HCT116 (cell line): Measurements from ENCODE around the gene ZNF189. TPM values are rescaled to one million over a fixed set of nuclear protein-coding genes. Genes with fewer than 3 reads are reported as not detected.

ENCODE experiments used
- ATAC-seq: fragments of 200-7000 bp; cut with Tn5 transposase; 2 replicates; pipeline ENCODE4 v1.9.1; 2020; ENCODE audit warnings: mild to moderate bottlenecking, moderate library complexity
- BruUV-seq: library from RNA; stranded (reverse); fragments of 400-500 nt; replicated peaks from 2 replicates; lab custom pipeline; 2021; lab: Mats Ljungman, UMichigan
- CTCF ChIA-PET: fragments of 300-600 bp; sonication (Branson Sonifier 250); formaldehyde crosslinking; loops from one replicate; lab custom pipeline; 2021; ENCODE audit warnings: antibody characterized with exemption; lab: Charles Lee
- POLR2A ChIA-PET: fragments of 300-600, 350-600 bp; sonication (Branson Sonifier 250); formaldehyde crosslinking; loops from one replicate; lab custom pipeline; 2021; ENCODE audit warnings: antibody characterized with exemption; lab: Charles Lee
- RAD21 ChIA-PET, 2 experiments: fragments of 300-600 bp; sonication (Branson Sonifier 250); formaldehyde crosslinking; loops; one replicate each; lab custom pipeline; 2023; ENCODE audit warnings: low total read pairs in 2 of 2; ENCODE audit not compliant: uncharacterized antibody in 2 of 2, unreplicated experiment in 2 of 2, low non-redundant PET in 1 of 2; lab: Charles Lee
- DNase-seq: peaks from one replicate; pipeline ENCODE4 v3.0.0-alpha.2; 2010; ENCODE audit warnings: low read depth, low spot score
- H2AFZ ChIP-seq: fragments of 200-600 bp; shearing (Covaris generic), sonication (generic); 2 replicates; pipeline ENCODE4 v1.6.1; 2017; ENCODE audit warnings: low read depth, mixed run types, mixed read lengths, antibody characterized with exemption, low read length; ENCODE audit not compliant: poor library complexity, severe bottlenecking
- H3K27ac ChIP-seq: 2 replicates; pipeline ENCODE4 v1.5.1; 2012; ENCODE audit warnings: low read depth, low read length
- H3K27me3 ChIP-seq: fragments of 200-600 bp; sonication (generic); 2 replicates; pipeline ENCODE4 v1.6.1; 2016; ENCODE audit warnings: mixed run types, low read length, mixed read lengths; ENCODE audit not compliant: insufficient read depth
- H3K36me3 ChIP-seq, 2 experiments: fragments of 200-500 bp in 1 of 2; fragments of 200-600 bp in 1 of 2; sonication (Bioruptor generic) in 1 of 2; sonication (generic) in 1 of 2; 2 replicates each; pipeline versions ENCODE4 v1.5.1 to v1.6.1; 2014 to 2016; ENCODE audit warnings: low read length in 2 of 2, inconsistent platforms in 1 of 2, mixed read lengths in 1 of 2, mixed run types in 1 of 2; ENCODE audit not compliant: insufficient read depth in 2 of 2, control insufficient read depth in 1 of 2
- H3K4me1 ChIP-seq, 2 experiments: fragments of 200-600 bp in 1 of 2; sonication (generic) in 1 of 2; 2 replicates each; pipeline versions ENCODE4 v1.5.1 to v1.6.1; 2012 to 2017; ENCODE audit warnings: low read length in 2 of 2, inconsistent platforms in 1 of 2, mild to moderate bottlenecking in 1 of 2, mixed read lengths in 1 of 2, mixed run types in 1 of 2, moderate library complexity in 1 of 2; ENCODE audit not compliant: insufficient read depth in 2 of 2, control insufficient read depth in 1 of 2
- H3K4me2 ChIP-seq: fragments of 200-600 bp; sonication (generic); 2 replicates; pipeline ENCODE4 v1.6.1; 2017; ENCODE audit warnings: mixed run types, low read length, mixed read lengths
- H3K4me3 ChIP-seq, 2 experiments: fragments of 200-600 bp in 1 of 2; sonication (generic) in 1 of 2; replicated peaks in 1 of 2; 2 replicates each; pipeline ENCODE4 v1.5.1; 2011 to 2016; ENCODE audit warnings: low read length in 2 of 2, control low read depth in 1 of 2, low read depth in 1 of 2, mild to moderate bottlenecking in 1 of 2, mixed read lengths in 1 of 2, mixed run types in 1 of 2
- H3K79me2 ChIP-seq: fragments of 200-600 bp; sonication (generic); 2 replicates; pipeline ENCODE4 v1.6.1; 2017; ENCODE audit warnings: mild to moderate bottlenecking, mixed run types, low read length, moderate library complexity, mixed read lengths; ENCODE audit not compliant: insufficient read depth
- H3K9ac ChIP-seq: fragments of 200-600 bp; sonication (generic); 2 replicates; pipeline ENCODE4 v1.6.1; 2016; ENCODE audit warnings: low read length, mixed read lengths
- H3K9me2 ChIP-seq: fragments of 200-600 bp; sonication (generic), shearing (Covaris generic); 2 replicates; pipeline ENCODE4 v1.6.1; 2017; ENCODE audit warnings: mixed run types, mild to moderate bottlenecking, moderate library complexity; ENCODE audit not compliant: insufficient read depth
- H3K9me3 ChIP-seq, 2 experiments: fragments of 200-500 bp in 1 of 2; fragments of 200-600 bp in 1 of 2; sonication (Bioruptor generic) in 1 of 2; sonication (generic) in 1 of 2; 2 replicates each; pipeline ENCODE4 v1.6.1; 2014 to 2017; ENCODE audit warnings: low read length in 2 of 2, mixed read lengths in 2 of 2, inconsistent platforms in 1 of 2, low read depth in 1 of 2, mild to moderate bottlenecking in 1 of 2, mixed run types in 1 of 2, moderate library complexity in 1 of 2; ENCODE audit not compliant: control insufficient read depth in 1 of 2, insufficient read depth in 1 of 2
- H4K20me1 ChIP-seq: fragments of 200-600 bp; sonication (generic), shearing (Covaris generic); 2 replicates; pipeline ENCODE4 v1.6.1; 2017; ENCODE audit warnings: mixed run types, mild to moderate bottlenecking, moderate library complexity; ENCODE audit not compliant: insufficient read depth
- CBX3 ChIP-seq: IDR thresholded peaks from 2 replicates; pipeline ENCODE4 v1.6.1; 2012; ENCODE audit warnings: low read depth
- CEBPB ChIP-seq: IDR thresholded peaks from 2 replicates; pipeline ENCODE4 v1.6.1; 2012; ENCODE audit warnings: low read depth
- EGR1 ChIP-seq: IDR thresholded peaks from 2 replicates; pipeline ENCODE4 v1.6.1; 2012; ENCODE audit warnings: low read depth
- ELF1 ChIP-seq: IDR thresholded peaks from 2 replicates; pipeline ENCODE4 v1.6.1; 2012; ENCODE audit warnings: low read depth, borderline replicate concordance
- EZH2phosphoT487 ChIP-seq: fragments of 200-600 bp; IDR thresholded peaks from 2 replicates; pipeline ENCODE4 v1.6.1; 2018; ENCODE audit warnings: antibody characterized with exemption, borderline replicate concordance
- FOSL1 ChIP-seq: IDR thresholded peaks from 2 replicates; pipeline ENCODE4 v1.6.1; 2012; ENCODE audit warnings: low read depth
- MAX ChIP-seq: IDR thresholded peaks from 2 replicates; pipeline ENCODE4 v1.6.1; 2012
- POLR2A ChIP-seq: IDR thresholded peaks from 2 replicates; pipeline ENCODE4 v1.7.0; 2011; ENCODE audit warnings: borderline replicate concordance; ENCODE audit not compliant: insufficient read depth, insufficient read length; ENCODE audit errors: extremely low read depth
- RAD21 ChIP-seq: IDR thresholded peaks from 2 replicates; pipeline ENCODE4 v1.6.1; 2012; ENCODE audit warnings: low read depth, mild to moderate bottlenecking
- SRF ChIP-seq: IDR thresholded peaks from 2 replicates; pipeline ENCODE4 v1.6.1; 2012; ENCODE audit warnings: low read depth
- TCF7L2 ChIP-seq: IDR thresholded peaks from 2 replicates; pipeline ENCODE4 v1.7.0; 2011; ENCODE audit warnings: borderline replicate concordance, inconsistent platforms; ENCODE audit not compliant: insufficient read depth, insufficient read length; ENCODE audit errors: extremely low read depth
- YY1 ChIP-seq: IDR thresholded peaks from 2 replicates; pipeline ENCODE4 v1.6.1; 2011; ENCODE audit warnings: low read length, low read depth, moderate library complexity, mild to moderate bottlenecking; ENCODE audit not compliant: insufficient replicate concordance; ENCODE audit errors: extremely low read depth
- ZFX ChIP-seq: fragments of 450-650 bp; IDR thresholded peaks from 2 replicates; pipeline ENCODE4 v1.6.1; 2017
- ZNF274 ChIP-seq: fragments of 200-500 bp; sonication (Bioruptor generic); IDR thresholded peaks from 2 replicates; pipeline ENCODE4 v1.6.1; 2014; ENCODE audit warnings: mild to moderate bottlenecking, low read depth, low read length, inconsistent platforms
- intact Hi-C: fragments of 100-400 bp; cut with micrococcal nuclease; formaldehyde crosslinking; loops from 2 replicates; pipeline ENCODE4 v1.10.0; 2022
- total RNA-seq: library from RNA; stranded (reverse); gene quantifications from one replicate; pipeline ENCODE4 v1.2.1, GENCODE V29; 2021; ENCODE audit not compliant: unreplicated experiment
- TF ChIP-seq, protein P1 (sequence below), 3 experiments: fragments of 200-600 bp in 1 of 3; sonication (generic) in 1 of 3; IDR thresholded peaks in 2 of 3; conservative IDR thresholded peaks in 1 of 3; 2 replicates each; pipeline ENCODE4 v1.5.1; 2012 to 2017; ENCODE audit warnings: low read depth in 2 of 3, low read length in 2 of 3, antibody characterized with exemption in 1 of 3, borderline replicate concordance in 1 of 3, control low read depth in 1 of 3, mild to moderate bottlenecking in 1 of 3, mixed read lengths in 1 of 3, mixed run types in 1 of 3, moderate library complexity in 1 of 3; ENCODE audit not compliant: insufficient read depth in 1 of 3
- TF ChIP-seq, protein P2 (sequence below): IDR thresholded peaks from 2 replicates; pipeline ENCODE4 v1.6.1; 2012; ENCODE audit warnings: low read depth
- TF ChIP-seq, protein P3 (sequence below): IDR thresholded peaks from 2 replicates; pipeline ENCODE4 v1.6.1; 2012

ZNF189 gene
- total RNA-seq, 1 experiment from 2014 or later = 10.6 TPM

- Histone ChIP-seq H3K79me2 (no peaks in the 10 kb centered on the region), H3K4me2 (no peak overlapping the region), H3K27ac (no peak overlapping the region), H3K4me1 (no peaks in the 10 kb centered on the region), H3K27me3 (no peaks in the 10 kb centered on the region), H3K9me2 (no peaks in the 10 kb centered on the region), H3K9me3 (no peaks in the 10 kb centered on the region), H3K9ac (no peak overlapping the region), H3K4me3 (no peak overlapping the region), H4K20me1 (no peaks in the 10 kb centered on the region)
- ChIA-PET CTCF (no interaction called here), POLR2A (no interaction called here), RAD21 (no interaction called here)
- no TSS peak for BruUV-seq
- DNase-seq = no peak
- intact Hi-C loops = loop anchor here (10.0 kb wide), 1 partner anchor 281 kb away; no protein-coding TSS in a partner anchor
- TF ChIP-seq ELF1 = no peak
- TF ChIP-seq, protein P1, sequence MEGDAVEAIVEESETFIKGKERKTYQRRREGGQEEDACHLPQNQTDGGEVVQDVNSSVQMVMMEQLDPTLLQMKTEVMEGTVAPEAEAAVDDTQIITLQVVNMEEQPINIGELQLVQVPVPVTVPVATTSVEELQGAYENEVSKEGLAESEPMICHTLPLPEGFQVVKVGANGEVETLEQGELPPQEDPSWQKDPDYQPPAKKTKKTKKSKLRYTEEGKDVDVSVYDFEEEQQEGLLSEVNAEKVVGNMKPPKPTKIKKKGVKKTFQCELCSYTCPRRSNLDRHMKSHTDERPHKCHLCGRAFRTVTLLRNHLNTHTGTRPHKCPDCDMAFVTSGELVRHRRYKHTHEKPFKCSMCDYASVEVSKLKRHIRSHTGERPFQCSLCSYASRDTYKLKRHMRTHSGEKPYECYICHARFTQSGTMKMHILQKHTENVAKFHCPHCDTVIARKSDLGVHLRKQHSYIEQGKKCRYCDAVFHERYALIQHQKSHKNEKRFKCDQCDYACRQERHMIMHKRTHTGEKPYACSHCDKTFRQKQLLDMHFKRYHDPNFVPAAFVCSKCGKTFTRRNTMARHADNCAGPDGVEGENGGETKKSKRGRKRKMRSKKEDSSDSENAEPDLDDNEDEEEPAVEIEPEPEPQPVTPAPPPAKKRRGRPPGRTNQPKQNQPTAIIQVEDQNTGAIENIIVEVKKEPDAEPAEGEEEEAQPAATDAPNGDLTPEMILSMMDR (IDR thresholded peaks at IDR 0.05 in 2 of 3, conservative IDR thresholded peaks at IDR 0.05 in 1 of 3; ENCODE audit: borderline replicate concordance in 1 of 3, insufficient read depth in 1 of 3, low read depth in 2 of 3, low read length in 2 of 3) = no peak
- no peak for TF ChIP-seq TCF7L2
- no peak for TF ChIP-seq EZH2phosphoT487
- TF ChIP-seq FOSL1 = no peak
- TF ChIP-seq, protein P2, sequence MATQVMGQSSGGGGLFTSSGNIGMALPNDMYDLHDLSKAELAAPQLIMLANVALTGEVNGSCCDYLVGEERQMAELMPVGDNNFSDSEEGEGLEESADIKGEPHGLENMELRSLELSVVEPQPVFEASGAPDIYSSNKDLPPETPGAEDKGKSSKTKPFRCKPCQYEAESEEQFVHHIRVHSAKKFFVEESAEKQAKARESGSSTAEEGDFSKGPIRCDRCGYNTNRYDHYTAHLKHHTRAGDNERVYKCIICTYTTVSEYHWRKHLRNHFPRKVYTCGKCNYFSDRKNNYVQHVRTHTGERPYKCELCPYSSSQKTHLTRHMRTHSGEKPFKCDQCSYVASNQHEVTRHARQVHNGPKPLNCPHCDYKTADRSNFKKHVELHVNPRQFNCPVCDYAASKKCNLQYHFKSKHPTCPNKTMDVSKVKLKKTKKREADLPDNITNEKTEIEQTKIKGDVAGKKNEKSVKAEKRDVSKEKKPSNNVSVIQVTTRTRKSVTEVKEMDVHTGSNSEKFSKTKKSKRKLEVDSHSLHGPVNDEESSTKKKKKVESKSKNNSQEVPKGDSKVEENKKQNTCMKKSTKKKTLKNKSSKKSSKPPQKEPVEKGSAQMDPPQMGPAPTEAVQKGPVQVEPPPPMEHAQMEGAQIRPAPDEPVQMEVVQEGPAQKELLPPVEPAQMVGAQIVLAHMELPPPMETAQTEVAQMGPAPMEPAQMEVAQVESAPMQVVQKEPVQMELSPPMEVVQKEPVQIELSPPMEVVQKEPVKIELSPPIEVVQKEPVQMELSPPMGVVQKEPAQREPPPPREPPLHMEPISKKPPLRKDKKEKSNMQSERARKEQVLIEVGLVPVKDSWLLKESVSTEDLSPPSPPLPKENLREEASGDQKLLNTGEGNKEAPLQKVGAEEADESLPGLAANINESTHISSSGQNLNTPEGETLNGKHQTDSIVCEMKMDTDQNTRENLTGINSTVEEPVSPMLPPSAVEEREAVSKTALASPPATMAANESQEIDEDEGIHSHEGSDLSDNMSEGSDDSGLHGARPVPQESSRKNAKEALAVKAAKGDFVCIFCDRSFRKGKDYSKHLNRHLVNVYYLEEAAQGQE = no peak
- TF ChIP-seq RAD21 = no peak
- TF ChIP-seq EGR1 = no peak
- TF ChIP-seq ZFX = no peak
- TF ChIP-seq CEBPB = no peak
- TF ChIP-seq POLR2A = no peak
- no peak for TF ChIP-seq ZNF274
- no peak for TF ChIP-seq SRF
- TF ChIP-seq CBX3 = no peak
- TF ChIP-seq, protein P3, sequence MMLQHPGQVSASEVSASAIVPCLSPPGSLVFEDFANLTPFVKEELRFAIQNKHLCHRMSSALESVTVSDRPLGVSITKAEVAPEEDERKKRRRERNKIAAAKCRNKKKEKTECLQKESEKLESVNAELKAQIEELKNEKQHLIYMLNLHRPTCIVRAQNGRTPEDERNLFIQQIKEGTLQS = no peak
- no peak for TF ChIP-seq MAX
- no peak for TF ChIP-seq YY1
- TF ChIP-seq, all 23 proteins: peak for 0
- no peaks in the 10 kb centered on the region for H3K36me3 ChIP-seq
- no peak for ATAC-seq
- no peak overlapping the region for H2AFZ ChIP-seq
These were observed 44.7 kb downstream of the ZNF189 start for GRCh38 chr9:101443364-101443771.
